NB4 (cell line): ENCODE results near the gene GAS7.

ENCODE experiments used
- CTCF ChIP-seq: IDR thresholded peaks from one replicate; pipeline ENCODE4 v1.5.1; 2012; ENCODE audit warnings: low read depth, low read length
- MAX ChIP-seq: IDR thresholded peaks from 2 replicates; pipeline ENCODE4 v1.6.1; 2011; ENCODE audit warnings: low read depth, low read length
- POLR2A ChIP-seq: IDR thresholded peaks from 2 replicates; pipeline ENCODE4 v1.6.1; 2011; ENCODE audit warnings: mild to moderate bottlenecking; ENCODE audit not compliant: insufficient read length; ENCODE audit errors: extremely low read depth

- TF ChIP-seq CTCF: no peak
- TF ChIP-seq POLR2A: peak; percentile 32
- no peak for TF ChIP-seq MAX
These were observed 41.8 kb downstream of the GAS7 start for GRCh38 chr17:10156599-10156947.
